ENCODE data around the gene SIRPG.

Gene SIRPG

DNA sequence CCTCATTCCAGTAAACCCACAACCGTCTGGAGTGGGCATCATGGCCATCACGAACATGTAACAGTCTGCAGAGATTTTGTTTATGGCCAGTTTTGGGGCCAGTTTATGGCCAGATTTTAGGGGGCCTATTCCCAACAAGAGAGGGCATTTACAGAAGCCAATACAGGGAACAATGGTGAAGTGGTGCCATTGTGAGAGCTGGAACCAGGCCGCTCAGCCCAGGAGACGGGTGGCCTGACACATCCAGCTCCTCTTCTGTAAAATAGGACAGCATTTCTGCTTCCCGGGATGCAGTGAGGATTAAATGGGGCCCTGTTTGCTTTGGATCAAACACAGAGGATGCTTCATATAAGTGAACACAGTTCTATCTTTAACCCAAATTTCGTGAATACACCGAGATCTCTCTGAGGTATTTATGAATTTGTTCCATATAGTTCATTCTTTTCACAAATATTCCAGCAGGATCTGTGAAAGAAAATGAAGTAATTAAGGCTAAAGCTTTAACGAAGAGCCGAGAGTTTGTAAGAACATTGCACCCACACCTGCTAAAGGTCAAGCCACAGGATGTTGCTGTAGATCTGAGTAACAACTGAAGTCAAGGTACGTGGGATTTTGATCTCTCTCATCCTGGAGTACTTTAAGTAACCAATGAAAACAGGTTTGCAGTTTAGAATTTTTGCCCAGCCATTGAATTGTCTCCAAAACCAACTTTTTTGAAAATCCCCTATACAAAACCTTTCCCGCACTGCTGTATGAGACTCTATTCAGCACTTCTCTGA, 14.5 kb upstream of the SIRPG start:
- no peaks in the 10 kb centered on the region for H3K9me3 ChIP-seq (ENCODE audit: control insufficient read depth in 1 of 2, low read length in 2 of 2)
- H3K36me3 ChIP-seq (ENCODE audit: control insufficient read depth in 1 of 2, insufficient read depth in 2 of 2, low read length in 2 of 2): no peaks in the 10 kb centered on the region
- H3K4me3 ChIP-seq (ENCODE audit: low read depth in 1 of 2, low read length in 2 of 2): no peak overlapping the region
- no peak overlapping the region for H3K27ac ChIP-seq (ENCODE audit: low read length)
- no peaks in the 10 kb centered on the region for H3K27me3 ChIP-seq (ENCODE audit: low read depth, low read length)
- H3K4me1 ChIP-seq (ENCODE audit: control insufficient read depth in 1 of 2, insufficient read depth in 2 of 2, low read length in 2 of 2): no peaks in the 10 kb centered on the region

DNA sequence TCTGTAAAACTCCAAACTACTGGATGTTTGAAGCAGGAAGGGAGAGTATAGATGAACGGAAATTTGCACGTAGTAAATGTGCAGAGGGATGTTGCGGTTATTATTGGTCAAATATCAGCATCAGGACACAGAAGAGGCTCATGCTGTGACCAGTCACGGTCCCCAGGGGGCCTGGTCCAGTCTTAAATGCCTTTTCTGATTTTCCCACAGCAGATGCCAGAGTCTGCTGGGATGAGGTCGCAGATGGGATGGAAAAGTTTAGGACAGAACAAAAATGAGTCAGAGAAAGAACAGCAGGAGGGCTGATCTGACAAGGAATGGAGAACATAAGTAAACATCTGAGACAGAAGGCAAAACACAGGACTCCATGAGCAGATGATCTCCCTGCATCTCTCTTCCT, 11.7 kb upstream of the SIRPG start:
- Histone ChIP-seq H3K9me3 (ENCODE audit: control insufficient read depth in 1 of 2, low read length in 2 of 2) (no peaks in the 10 kb centered on the region), H3K27me3 (ENCODE audit: low read depth, low read length) (no peaks in the 10 kb centered on the region), H3K4me3 (ENCODE audit: low read depth in 1 of 2, low read length in 2 of 2) (no peak overlapping the region), H3K36me3 (ENCODE audit: control insufficient read depth in 1 of 2, insufficient read depth in 2 of 2, low read length in 2 of 2) (no peaks in the 10 kb centered on the region), H3K27ac (ENCODE audit: low read length) (no peak overlapping the region), H3K4me1 (ENCODE audit: control insufficient read depth in 1 of 2, insufficient read depth in 2 of 2, low read length in 2 of 2) (no peaks in the 10 kb centered on the region)

DNA sequence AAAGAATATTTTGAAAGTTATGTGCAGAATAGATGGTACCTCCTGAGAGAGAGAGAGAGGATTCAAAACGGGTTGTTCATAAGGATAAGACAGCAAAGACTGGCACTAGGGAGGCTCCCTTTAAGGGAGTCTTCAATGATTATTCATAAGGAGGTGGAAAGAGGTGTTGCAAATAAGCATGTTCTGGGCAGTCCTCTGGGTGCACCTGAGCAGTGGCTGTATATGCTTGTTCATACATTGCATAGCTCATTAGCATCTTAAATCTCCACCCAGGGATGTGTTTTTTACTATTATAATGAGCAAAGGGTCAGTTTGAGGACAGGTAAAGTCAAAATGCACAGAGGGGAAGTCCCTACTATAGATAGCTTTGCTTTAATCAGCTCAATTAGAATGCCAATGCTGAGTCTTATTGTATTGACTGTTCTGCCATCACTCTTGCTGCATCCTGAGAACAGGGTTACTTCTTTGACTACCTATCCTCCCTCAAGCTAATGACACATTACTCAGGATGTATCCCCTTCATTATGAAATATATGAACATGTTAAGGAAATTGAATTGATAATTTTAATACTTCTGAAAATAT, 10.0 kb upstream of the SIRPG start:
- Histone ChIP-seq H3K4me1 (ENCODE audit: control insufficient read depth in 1 of 2, insufficient read depth in 2 of 2, low read length in 2 of 2) (no peaks in the 10 kb centered on the region), H3K4me3 (ENCODE audit: low read depth in 1 of 2, low read length in 2 of 2) (no peak overlapping the region), H3K27ac (ENCODE audit: low read length) (no peak overlapping the region), H3K36me3 (ENCODE audit: control insufficient read depth in 1 of 2, insufficient read depth in 2 of 2, low read length in 2 of 2) (no peaks in the 10 kb centered on the region), H3K27me3 (ENCODE audit: low read depth, low read length) (no peaks in the 10 kb centered on the region), H3K9me3 (ENCODE audit: control insufficient read depth in 1 of 2, low read length in 2 of 2) (no peaks in the 10 kb centered on the region)

DNA sequence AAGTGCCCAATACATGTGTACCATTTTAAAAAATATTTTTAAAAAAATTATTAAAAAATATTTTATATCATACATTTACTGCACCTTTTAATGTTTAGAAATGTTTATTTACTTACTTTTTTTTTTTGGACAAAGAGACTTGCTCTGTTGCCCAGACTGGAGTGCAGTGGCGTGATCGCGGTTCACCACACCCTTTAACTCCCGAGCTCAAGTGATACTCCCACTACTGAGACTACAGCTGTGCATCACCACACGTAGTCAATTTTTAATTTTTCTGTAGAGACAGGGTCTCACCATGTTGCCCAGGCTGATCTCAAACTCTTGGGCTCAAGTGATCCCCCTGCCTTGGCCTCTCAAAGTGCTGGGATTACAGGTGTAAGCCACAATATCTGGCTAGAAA, 9.2 kb upstream of the SIRPG start:
- no peak overlapping the region for H3K4me3 ChIP-seq (ENCODE audit: low read depth in 1 of 2, low read length in 2 of 2)
- no peaks in the 10 kb centered on the region for H3K36me3 ChIP-seq (ENCODE audit: control insufficient read depth in 1 of 2, insufficient read depth in 2 of 2, low read length in 2 of 2)
- H3K27ac ChIP-seq (ENCODE audit: low read length): no peak overlapping the region
- no peaks in the 10 kb centered on the region for H3K27me3 ChIP-seq (ENCODE audit: low read depth, low read length)
- H3K4me1 ChIP-seq (ENCODE audit: control insufficient read depth in 1 of 2, insufficient read depth in 2 of 2, low read length in 2 of 2): no peaks in the 10 kb centered on the region
- H3K9me3 ChIP-seq (ENCODE audit: control insufficient read depth in 1 of 2, low read length in 2 of 2): no peaks in the 10 kb centered on the region

DNA sequence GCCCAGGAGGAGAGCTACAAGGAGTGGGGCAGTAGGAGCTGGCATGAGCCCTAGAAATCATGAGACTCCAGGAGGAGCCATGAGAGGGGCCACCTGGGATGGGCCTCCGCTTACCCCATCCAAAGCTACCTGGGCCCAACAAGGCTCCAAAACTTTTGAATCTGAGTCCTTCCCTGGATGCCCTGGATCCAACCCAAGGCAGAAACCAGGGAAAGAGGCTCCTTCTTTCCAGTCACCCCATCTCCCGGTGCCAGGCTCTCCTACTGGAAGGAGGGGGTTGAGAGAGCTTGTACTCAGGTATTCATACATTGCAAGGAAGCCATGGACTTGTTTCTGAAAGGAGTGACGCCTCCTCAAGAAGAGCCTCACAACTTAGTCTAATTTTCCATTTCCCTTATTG, 7.8 kb upstream of the SIRPG start:
- Histone ChIP-seq H3K27me3 (ENCODE audit: low read depth, low read length) (no peaks in the 10 kb centered on the region), H3K36me3 (ENCODE audit: control insufficient read depth in 1 of 2, insufficient read depth in 2 of 2, low read length in 2 of 2) (no peaks in the 10 kb centered on the region), H3K9me3 (ENCODE audit: control insufficient read depth in 1 of 2, low read length in 2 of 2) (no peaks in the 10 kb centered on the region), H3K27ac (ENCODE audit: low read length) (no peak overlapping the region), H3K4me1 (ENCODE audit: control insufficient read depth in 1 of 2, insufficient read depth in 2 of 2, low read length in 2 of 2) (no peaks in the 10 kb centered on the region), H3K4me3 (ENCODE audit: low read depth in 1 of 2, low read length in 2 of 2) (no peak overlapping the region)

DNA sequence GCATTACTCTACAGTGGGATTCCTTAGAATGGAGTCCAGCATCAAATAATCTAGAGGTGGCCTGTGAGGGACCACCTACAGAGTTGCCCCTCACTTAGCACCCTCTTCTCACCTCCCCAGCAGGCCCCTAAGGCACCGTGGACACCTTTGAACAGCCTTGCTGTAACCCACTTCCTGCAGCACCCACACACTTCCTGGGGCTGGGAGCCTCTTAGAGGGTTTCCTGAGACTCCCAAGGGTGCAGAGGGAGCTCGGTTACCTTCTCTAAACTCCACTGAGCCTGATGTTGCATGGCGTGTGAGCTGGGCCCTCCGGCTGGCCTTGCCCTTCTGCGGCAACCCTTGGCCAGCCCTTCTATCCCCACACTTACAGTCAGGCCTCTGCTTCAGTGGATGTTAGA, 7.3 kb upstream of the SIRPG start:
- no peak overlapping the region for H3K4me3 ChIP-seq (ENCODE audit: low read depth in 1 of 2, low read length in 2 of 2)
- H3K9me3 ChIP-seq (ENCODE audit: control insufficient read depth in 1 of 2, low read length in 2 of 2): no peaks in the 10 kb centered on the region
- H3K27ac ChIP-seq (ENCODE audit: low read length): no peak overlapping the region
- H3K36me3 ChIP-seq (ENCODE audit: control insufficient read depth in 1 of 2, insufficient read depth in 2 of 2, low read length in 2 of 2): no peaks in the 10 kb centered on the region
- H3K4me1 ChIP-seq (ENCODE audit: control insufficient read depth in 1 of 2, insufficient read depth in 2 of 2, low read length in 2 of 2): no peaks in the 10 kb centered on the region
- H3K27me3 ChIP-seq (ENCODE audit: low read depth, low read length): no peaks in the 10 kb centered on the region

DNA sequence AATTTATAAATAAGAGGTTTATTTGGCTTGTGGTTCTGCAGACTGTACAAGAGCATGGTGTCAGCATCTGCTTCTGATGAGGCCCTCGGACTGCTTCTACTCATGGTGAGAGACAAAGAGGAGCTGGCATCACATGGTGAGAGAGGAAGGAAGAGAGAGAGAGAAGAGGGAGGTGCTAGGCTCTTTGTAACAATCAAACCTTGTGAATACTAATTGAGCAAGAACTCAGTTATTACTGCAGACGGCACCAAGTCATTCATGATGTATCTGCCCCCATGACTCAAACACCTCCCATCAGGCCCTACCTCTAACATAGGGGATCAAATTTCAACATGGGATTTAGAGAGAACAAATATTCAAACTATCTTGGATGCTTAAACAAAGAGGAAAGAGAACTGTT, 6.3 kb upstream of the SIRPG start:
- H3K36me3 ChIP-seq (ENCODE audit: control insufficient read depth in 1 of 2, insufficient read depth in 2 of 2, low read length in 2 of 2): no peaks in the 10 kb centered on the region
- H3K9me3 ChIP-seq (ENCODE audit: control insufficient read depth in 1 of 2, low read length in 2 of 2): no peaks in the 10 kb centered on the region
- H3K27ac ChIP-seq (ENCODE audit: low read length): no peak overlapping the region
- H3K27me3 ChIP-seq (ENCODE audit: low read depth, low read length): no peaks in the 10 kb centered on the region
- no peaks in the 10 kb centered on the region for H3K4me1 ChIP-seq (ENCODE audit: control insufficient read depth in 1 of 2, insufficient read depth in 2 of 2, low read length in 2 of 2)
- H3K4me3 ChIP-seq (ENCODE audit: low read depth in 1 of 2, low read length in 2 of 2): no peak overlapping the region

DNA sequence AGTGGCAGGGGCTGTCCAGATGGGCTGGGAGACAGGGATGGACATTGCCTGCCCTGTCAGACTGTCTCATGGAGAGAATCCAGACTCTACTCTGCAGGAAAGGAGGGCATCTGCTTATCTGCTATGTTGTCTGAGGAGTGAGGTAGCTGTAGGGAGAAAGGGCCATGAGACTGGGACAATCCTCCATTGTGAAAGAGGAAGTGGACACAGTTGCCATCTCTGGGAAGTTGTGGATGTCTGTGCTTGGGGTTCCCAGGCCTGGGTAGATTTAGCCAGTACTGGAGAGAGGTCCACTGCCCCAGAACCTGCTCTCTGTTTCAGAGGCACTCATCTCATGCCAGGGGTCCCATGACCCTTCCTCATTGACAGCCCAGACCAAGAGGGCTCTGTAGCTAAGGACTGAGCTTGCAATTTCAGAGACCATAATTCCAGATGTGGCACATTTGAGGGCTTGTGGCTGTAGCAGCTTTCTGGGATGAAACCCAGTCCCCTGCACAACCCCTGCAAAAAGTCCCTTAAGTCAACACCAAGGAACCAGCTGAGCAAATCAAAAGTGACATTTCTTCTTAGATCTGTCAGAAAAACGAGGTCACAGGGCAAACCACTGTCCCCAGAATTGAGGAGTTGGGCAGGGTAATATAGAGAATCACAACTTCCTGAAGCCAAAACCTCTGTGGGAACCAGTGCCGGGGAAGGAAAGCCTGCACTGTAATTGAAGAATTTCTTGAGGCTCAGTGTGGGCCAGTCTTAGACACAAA, 4.1 kb upstream of the SIRPG start:
- no peaks in the 10 kb centered on the region for H3K4me1 ChIP-seq (ENCODE audit: control insufficient read depth in 1 of 2, insufficient read depth in 2 of 2, low read length in 2 of 2)
- H3K9me3 ChIP-seq (ENCODE audit: control insufficient read depth in 1 of 2, low read length in 2 of 2): no peaks in the 10 kb centered on the region
- H3K27ac ChIP-seq (ENCODE audit: low read length): no peak overlapping the region
- H3K27me3 ChIP-seq (ENCODE audit: low read depth, low read length): no peaks in the 10 kb centered on the region
- no peaks in the 10 kb centered on the region for H3K36me3 ChIP-seq (ENCODE audit: control insufficient read depth in 1 of 2, insufficient read depth in 2 of 2, low read length in 2 of 2)
- H3K4me3 ChIP-seq (ENCODE audit: low read depth in 1 of 2, low read length in 2 of 2): no peak overlapping the region

DNA sequence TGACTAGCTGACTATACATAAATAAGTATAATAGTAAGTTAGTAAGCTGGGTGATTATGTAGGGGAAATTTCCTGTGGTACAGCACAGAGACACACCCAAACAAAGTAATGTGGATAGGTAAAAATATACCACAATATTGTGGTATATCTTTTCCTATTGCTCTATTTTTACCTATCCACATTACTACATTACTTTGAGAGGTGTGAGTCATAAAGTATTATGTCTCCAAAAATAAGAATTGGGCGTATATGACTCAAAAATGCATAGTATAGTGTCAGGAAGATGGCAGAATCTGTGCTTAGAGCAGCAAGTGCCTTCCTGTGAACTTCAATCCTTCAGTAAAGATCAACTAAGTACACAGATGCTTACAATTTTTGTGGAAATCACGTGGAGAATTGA, 2.7 kb upstream of the SIRPG start:
- Histone ChIP-seq H3K36me3 (ENCODE audit: control insufficient read depth in 1 of 2, insufficient read depth in 2 of 2, low read length in 2 of 2) (no peaks in the 10 kb centered on the region), H3K27me3 (ENCODE audit: low read depth, low read length) (no peaks in the 10 kb centered on the region), H3K4me1 (ENCODE audit: control insufficient read depth in 1 of 2, insufficient read depth in 2 of 2, low read length in 2 of 2) (no peaks in the 10 kb centered on the region), H3K4me3 (ENCODE audit: low read depth in 1 of 2, low read length in 2 of 2) (no peak overlapping the region), H3K27ac (ENCODE audit: low read length) (no peak overlapping the region), H3K9me3 (ENCODE audit: control insufficient read depth in 1 of 2, low read length in 2 of 2) (no peaks in the 10 kb centered on the region)

DNA sequence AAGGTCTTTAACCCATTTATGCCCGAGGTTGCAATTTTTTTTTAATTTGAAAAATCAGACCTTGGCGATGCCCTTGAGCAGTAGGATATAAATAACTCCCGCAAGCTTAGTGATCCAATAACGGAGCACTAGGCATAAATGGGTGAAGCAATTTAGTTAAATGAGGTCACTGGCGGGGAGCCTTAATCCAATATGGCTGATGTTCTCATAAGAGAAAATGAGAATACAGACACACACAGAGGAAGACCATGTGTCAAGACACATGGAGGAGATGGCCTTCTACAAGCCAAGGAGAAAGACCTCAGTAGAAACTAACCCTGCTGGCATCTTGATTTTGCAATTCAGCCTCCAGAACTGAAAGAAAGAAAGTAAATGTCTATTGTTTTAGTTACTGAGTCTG, 735 bp downstream of the SIRPG start:
- no peak overlapping the region for H3K4me3 ChIP-seq (ENCODE audit: low read depth in 1 of 2, low read length in 2 of 2)
- H3K9me3 ChIP-seq (ENCODE audit: control insufficient read depth in 1 of 2, low read length in 2 of 2): peaks cover 0 to 7% of the 10 kb centered on the region in 2 donors
- no peak overlapping the region for H3K27ac ChIP-seq (ENCODE audit: low read length)
- H3K27me3 ChIP-seq (ENCODE audit: low read depth, low read length): no peaks in the 10 kb centered on the region
- H3K4me1 ChIP-seq (ENCODE audit: control insufficient read depth in 1 of 2, insufficient read depth in 2 of 2, low read length in 2 of 2): no peaks in the 10 kb centered on the region
- H3K36me3 ChIP-seq (ENCODE audit: control insufficient read depth in 1 of 2, insufficient read depth in 2 of 2, low read length in 2 of 2): no peaks in the 10 kb centered on the region

DNA sequence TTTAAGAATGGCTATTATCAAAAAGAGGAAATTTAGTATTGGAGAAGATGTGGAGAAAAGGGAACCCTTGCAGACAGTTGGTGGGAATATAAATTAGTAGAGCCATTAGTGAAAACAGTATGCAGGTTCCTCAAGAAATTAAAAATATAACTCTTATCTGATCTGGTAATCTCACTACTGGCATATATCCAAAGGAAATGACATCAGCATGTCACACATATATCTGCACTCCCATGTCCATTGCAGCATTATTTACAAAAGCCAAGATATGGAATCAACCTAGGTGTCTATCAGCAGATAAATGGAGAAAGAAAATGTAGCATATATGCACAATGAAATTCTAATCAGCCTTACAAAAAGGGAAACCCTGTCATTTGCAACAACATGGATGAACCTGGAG, 2.6 kb downstream of the SIRPG start:
- H3K4me3 ChIP-seq (ENCODE audit: low read depth in 1 of 2, low read length in 2 of 2): no peak overlapping the region
- no peaks in the 10 kb centered on the region for H3K27me3 ChIP-seq (ENCODE audit: low read depth, low read length)
- H3K9me3 ChIP-seq (ENCODE audit: control insufficient read depth in 1 of 2, low read length in 2 of 2): peaks cover 0 to 7% of the 10 kb centered on the region in 2 donors
- no peaks in the 10 kb centered on the region for H3K4me1 ChIP-seq (ENCODE audit: control insufficient read depth in 1 of 2, insufficient read depth in 2 of 2, low read length in 2 of 2)
- no peaks in the 10 kb centered on the region for H3K36me3 ChIP-seq (ENCODE audit: control insufficient read depth in 1 of 2, insufficient read depth in 2 of 2, low read length in 2 of 2)
- no peak overlapping the region for H3K27ac ChIP-seq (ENCODE audit: low read length)

Data from muscle layer of duodenum (tissue), 2 donors.